ENCODE results near the gene TSTD1. TPM values are rescaled to one million over a fixed set of nuclear protein-coding genes. Genes with fewer than 3 reads are reported as not detected.
"Not testable (repeated sequence)": the region's sequence is repeated elsewhere in the genome, so short reads cannot be mapped to it uniquely, and the experiment has no call there.

TSTD1 gene
- total and polyA plus RNA-seq, 11 donors: 6.1 to 22.7 (median 14.7) TPM

DNA sequence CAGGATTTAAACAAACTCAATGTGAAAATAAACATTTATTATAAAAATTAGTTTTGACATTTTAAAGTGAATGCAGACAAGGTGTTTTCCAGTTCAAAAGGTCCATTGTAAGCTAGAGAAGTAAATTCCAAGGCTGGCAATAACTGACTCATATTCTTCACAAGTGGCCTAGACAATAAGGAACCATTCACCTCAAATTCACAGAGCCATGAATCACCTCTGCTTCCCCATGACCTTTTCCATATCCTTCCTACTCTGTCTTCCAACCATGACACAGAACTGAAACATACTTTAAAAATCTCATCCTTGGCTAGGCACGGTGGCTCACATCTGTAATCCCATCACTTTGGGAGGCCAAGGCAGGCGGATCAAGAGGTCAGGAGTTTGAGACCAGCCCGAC lies 42.6 kb downstream of the TSTD1 start:
- ATAC-seq (peak in 2 of 4 donors; percentile 21 to 27), DNase-seq (no peak)
- TF ChIP-seq, protein P1, sequence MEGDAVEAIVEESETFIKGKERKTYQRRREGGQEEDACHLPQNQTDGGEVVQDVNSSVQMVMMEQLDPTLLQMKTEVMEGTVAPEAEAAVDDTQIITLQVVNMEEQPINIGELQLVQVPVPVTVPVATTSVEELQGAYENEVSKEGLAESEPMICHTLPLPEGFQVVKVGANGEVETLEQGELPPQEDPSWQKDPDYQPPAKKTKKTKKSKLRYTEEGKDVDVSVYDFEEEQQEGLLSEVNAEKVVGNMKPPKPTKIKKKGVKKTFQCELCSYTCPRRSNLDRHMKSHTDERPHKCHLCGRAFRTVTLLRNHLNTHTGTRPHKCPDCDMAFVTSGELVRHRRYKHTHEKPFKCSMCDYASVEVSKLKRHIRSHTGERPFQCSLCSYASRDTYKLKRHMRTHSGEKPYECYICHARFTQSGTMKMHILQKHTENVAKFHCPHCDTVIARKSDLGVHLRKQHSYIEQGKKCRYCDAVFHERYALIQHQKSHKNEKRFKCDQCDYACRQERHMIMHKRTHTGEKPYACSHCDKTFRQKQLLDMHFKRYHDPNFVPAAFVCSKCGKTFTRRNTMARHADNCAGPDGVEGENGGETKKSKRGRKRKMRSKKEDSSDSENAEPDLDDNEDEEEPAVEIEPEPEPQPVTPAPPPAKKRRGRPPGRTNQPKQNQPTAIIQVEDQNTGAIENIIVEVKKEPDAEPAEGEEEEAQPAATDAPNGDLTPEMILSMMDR (IDR thresholded peaks at IDR 0.05): no peak
- TF ChIP-seq POLR2A (IDR thresholded peaks at IDR 0.05): no peak
- 80 to 90% (median 84%) methylated on average over 3 of the region's 3 CpGs for WGBS, 4 donors
- Histone ChIP-seq H3K4me3 (no peak overlapping the region), H3K4me1 (peaks cover 0 to 19% (median 5%) of the 10 kb centered on the region in 12 donors), H3K27ac (no peak overlapping the region), H3K27me3 (no peaks in the 10 kb centered on the region), H3K9me3 (no peaks in the 10 kb centered on the region), H3K36me3 (peaks cover 0 to 31% (median 7%) of the 10 kb centered on the region in 9 donors)
- intact Hi-C loops (cut with DNase I): loop anchor here (2.0 to 10.0 kb wide), 9 partner anchors 46 to 156 kb away; partner anchors contain the start of genes USF1 (in 4 of the 10), KLHDC9 (in 3 of the 10), DEDD (in 2 of the 10) and UFC1 (in 1 of the 10)

DNA sequence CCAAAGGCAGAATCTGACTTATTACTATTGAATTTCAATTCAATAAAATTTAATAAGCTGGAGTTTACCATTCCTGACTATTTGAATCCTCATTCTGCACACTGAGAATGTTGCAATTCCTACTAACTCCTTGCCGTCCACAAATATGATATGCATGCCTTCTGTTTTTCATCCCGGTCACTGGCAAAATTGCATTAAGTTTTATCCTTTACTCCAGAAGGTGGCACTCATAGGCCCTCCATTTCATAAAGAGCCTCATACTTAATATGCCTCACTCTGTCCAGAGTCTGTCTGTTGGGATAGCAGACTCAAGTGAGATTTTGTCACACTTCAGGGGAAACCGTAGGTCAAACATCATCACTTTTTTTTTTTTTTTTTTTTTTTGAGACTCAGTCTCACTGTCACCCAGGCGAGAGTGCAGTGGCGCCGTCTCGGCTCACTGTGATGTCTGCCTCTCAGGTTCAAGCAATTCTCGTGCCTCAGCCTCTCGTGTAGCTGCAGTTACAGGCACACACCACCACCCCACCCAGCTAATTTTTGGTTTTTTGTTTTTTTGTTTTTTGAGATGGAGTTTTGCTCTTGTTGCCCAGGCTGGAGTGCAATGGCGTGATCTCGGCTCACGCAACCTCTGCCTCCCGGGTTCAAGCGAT lies 45.1 kb downstream of the TSTD1 start:
- Histone ChIP-seq H3K27ac (no peak overlapping the region), H3K27me3 (no peaks in the 10 kb centered on the region), H3K36me3 (peaks cover 0 to 8% (median 0%) of the 10 kb centered on the region in 9 donors), H3K4me3 (no peak overlapping the region), H3K9me3 (no peaks in the 10 kb centered on the region), H3K4me1 (peaks cover 0 to 28% (median 5%) of the 10 kb centered on the region in 12 donors)
- peak in 3 of 4 donors; percentile 31 to 62 (median 55) for ATAC-seq
- 72 to 78% (median 74%) methylated on average over 14 of the region's 14 CpGs for WGBS, 4 donors
- TF ChIP-seq, protein P1 (IDR thresholded peaks at IDR 0.05): peak in 9 of 12 donors; percentile 8 to 52 (median 27)
- TF ChIP-seq POLR2A (IDR thresholded peaks at IDR 0.05): no peak
- no peak for DNase-seq
- intact Hi-C loops (cut with DNase I): loop anchor here in 7 of 10 donors (2.0 to 10.0 kb wide), 5 partner anchors 51 to 266 kb away; partner anchors contain the start of genes USF1 (in 3 of the 7), DEDD (in 2 of the 7) and KLHDC9 (in 1 of the 7)

DNA sequence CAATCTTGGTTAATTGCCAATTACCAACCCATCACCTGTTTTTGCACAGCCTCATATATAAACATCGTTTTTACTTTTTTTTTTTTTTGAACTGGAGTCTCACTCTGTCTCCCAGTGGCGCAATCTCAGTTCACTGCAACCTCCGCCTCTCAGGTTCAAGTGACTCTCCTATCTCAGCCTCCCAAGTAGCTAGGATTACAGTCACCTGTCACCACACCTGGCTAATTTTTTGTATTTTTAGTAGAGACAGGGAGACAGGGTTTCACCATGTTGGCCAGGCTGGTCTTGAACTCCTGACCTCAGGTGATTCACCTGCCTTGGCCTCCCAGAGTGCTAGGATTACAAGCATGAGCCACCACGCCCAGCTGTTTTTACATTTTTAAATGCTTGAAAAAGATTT lies 46.7 kb downstream of the TSTD1 start:
- not testable (repeated sequence) for H3K36me3 ChIP-seq, H3K27ac ChIP-seq, DNase-seq, H3K9me3 ChIP-seq, ATAC-seq, H3K27me3 ChIP-seq, H3K4me3 ChIP-seq
- intact Hi-C loops (cut with DNase I): loop anchor here in 7 of 10 donors (2.0 to 10.0 kb wide), 5 partner anchors 53 to 265 kb away; partner anchors contain the start of genes USF1 (in 3 of the 7), DEDD (in 2 of the 7) and KLHDC9 (in 1 of the 7)
- peaks cover 0 to 17% (median 0%) of the 10 kb centered on the region in 12 donors for H3K4me1 ChIP-seq
- WGBS, 4 donors: 87 to 98% (median 91%) methylated on average over 4 of the region's 4 CpGs

Other genes starting within 250 kb of the TSTD1 start
- 1 to 10 TPM in 1 of 9 donors, under 1 TPM in 4, not detected in 4; 0.06 to 2.5 (median 0.37) TPM for gene LY9, start 242.8 kb downstream of the TSTD1 start, total RNA-seq
- under 1 TPM in 1 of 2 donors, not detected in 1; 0.18 TPM for gene LY9, start 242.8 kb downstream of the TSTD1 start, polyA plus RNA-seq
- gene CD244, start 176.1 kb downstream of the TSTD1 start, total RNA-seq: 1 to 10 TPM in 2 of 9 donors, under 1 TPM in 2, not detected in 5; 0.10 to 2.2 (median 1.2) TPM
- under 1 TPM; 0.08 to 0.22 TPM for gene CD244, start 176.1 kb downstream of the TSTD1 start, polyA plus RNA-seq
- 1,000 to 10,000 TPM in 1 of 9 donors, 10 to 100 TPM in 1, 1 to 10 TPM in 3, under 1 TPM in 2, not detected in 2; 0.35 to 2,168 (median 2.6) TPM for gene ITLN1, start 153.8 kb downstream of the TSTD1 start, total RNA-seq
- gene ITLN1, start 153.8 kb downstream of the TSTD1 start, polyA plus RNA-seq: 1 to 10 TPM in 1 of 2 donors, under 1 TPM in 1; 0.62 to 2.1 TPM
- gene ITLN2, start 84.2 kb downstream of the TSTD1 start, total RNA-seq: 1 to 10 TPM in 1 of 9 donors, under 1 TPM in 1, not detected in 7; 0.46 to 4.1 TPM
- gene ITLN2, start 84.2 kb downstream of the TSTD1 start, polyA plus RNA-seq: under 1 TPM; 0.15 to 0.23 TPM
- gene F11R, start 17.8 kb downstream of the TSTD1 start, total RNA-seq: 10 to 100 TPM in 5 of 9 donors, 1 to 10 TPM in 4; 7.5 to 23.4 (median 10.9) TPM
- gene F11R, start 17.8 kb downstream of the TSTD1 start, polyA plus RNA-seq: 10 to 100 TPM in 1 of 2 donors, 1 to 10 TPM in 1; 7.4 to 13.8 TPM
- 10 to 100 TPM; 20.2 to 51.1 (median 28.2) TPM for gene USF1, start 7.0 kb upstream of the TSTD1 start, total RNA-seq
- 10 to 100 TPM; 31.9 to 43.0 TPM for gene USF1, start 7.0 kb upstream of the TSTD1 start, polyA plus RNA-seq
- 10 to 100 TPM in 2 of 9 donors, 1 to 10 TPM in 7; 1.7 to 32.2 (median 2.1) TPM for gene ARHGAP30, start 30.9 kb upstream of the TSTD1 start, total RNA-seq
- 1 to 10 TPM; 1.3 to 3.0 TPM for gene ARHGAP30, start 30.9 kb upstream of the TSTD1 start, polyA plus RNA-seq
- gene NECTIN4, start 50.6 kb upstream of the TSTD1 start, total RNA-seq: under 1 TPM in 2 of 9 donors, not detected in 7; 0.07 to 0.53 TPM
- under 1 TPM in 1 of 2 donors, not detected in 1; 0.03 TPM for gene NECTIN4, start 50.6 kb upstream of the TSTD1 start, polyA plus RNA-seq
- gene KLHDC9, start 59.4 kb upstream of the TSTD1 start, total RNA-seq: 10 to 100 TPM in 3 of 9 donors, 1 to 10 TPM in 6; 2.4 to 13.3 (median 6.1) TPM
- gene KLHDC9, start 59.4 kb upstream of the TSTD1 start, polyA plus RNA-seq: 1 to 10 TPM in 1 of 2 donors, under 1 TPM in 1; 0.43 to 3.2 TPM
- gene PFDN2, start 79.1 kb upstream of the TSTD1 start, total RNA-seq: 10 to 100 TPM; 38.3 to 59.1 (median 49.4) TPM
- gene PFDN2, start 79.1 kb upstream of the TSTD1 start, polyA plus RNA-seq: 100 to 1,000 TPM; 162 to 234 TPM
- gene NIT1, start 79.1 kb upstream of the TSTD1 start, total RNA-seq: 10 to 100 TPM; 28.1 to 42.7 (median 34.7) TPM
- 10 to 100 TPM; 25.8 to 34.3 TPM for gene NIT1, start 79.1 kb upstream of the TSTD1 start, polyA plus RNA-seq
- gene DEDD, start 93.7 kb upstream of the TSTD1 start, total RNA-seq: 10 to 100 TPM; 20.8 to 36.0 (median 26.5) TPM
- 10 to 100 TPM; 13.8 to 38.8 TPM for gene DEDD, start 93.7 kb upstream of the TSTD1 start, polyA plus RNA-seq
- 10 to 100 TPM; 54.4 to 86.9 (median 73.2) TPM for gene UFC1, start 115.0 kb upstream of the TSTD1 start, total RNA-seq
- 100 to 1,000 TPM in 1 of 2 donors, 10 to 100 TPM in 1; 60.7 to 131 TPM for gene UFC1, start 115.0 kb upstream of the TSTD1 start, polyA plus RNA-seq
- 10 to 100 TPM; 12.3 to 20.0 (median 14.6) TPM for gene USP21, start 120.5 kb upstream of the TSTD1 start, total RNA-seq
- 10 to 100 TPM; 13.0 TPM for gene USP21, start 120.5 kb upstream of the TSTD1 start, polyA plus RNA-seq
- 10 to 100 TPM in 8 of 9 donors, 1 to 10 TPM in 1; 9.7 to 16.7 (median 13.7) TPM for gene PPOX, start 127.5 kb upstream of the TSTD1 start, total RNA-seq
- 10 to 100 TPM; 10.7 to 24.3 TPM for gene PPOX, start 127.5 kb upstream of the TSTD1 start, polyA plus RNA-seq
- 10 to 100 TPM; 18.2 to 34.1 (median 22.4) TPM for gene B4GALT3, start 138.5 kb upstream of the TSTD1 start, total RNA-seq
- gene B4GALT3, start 138.5 kb upstream of the TSTD1 start, polyA plus RNA-seq: 10 to 100 TPM; 13.4 to 40.8 TPM
- 10 to 100 TPM in 3 of 9 donors, 1 to 10 TPM in 6; 1.6 to 65.2 (median 8.4) TPM for gene ADAMTS4, start 160.1 kb upstream of the TSTD1 start, total RNA-seq
- 1 to 10 TPM; 5.7 to 6.1 TPM for gene ADAMTS4, start 160.1 kb upstream of the TSTD1 start, polyA plus RNA-seq
- 100 to 1,000 TPM; 214 to 460 (median 297) TPM for gene NDUFS2, start 163.4 kb upstream of the TSTD1 start, total RNA-seq
- gene NDUFS2, start 163.4 kb upstream of the TSTD1 start, polyA plus RNA-seq: 100 to 1,000 TPM; 157 to 189 TPM
- gene FCER1G, start 176.3 kb upstream of the TSTD1 start, total RNA-seq: 100 to 1,000 TPM in 1 of 9 donors, 10 to 100 TPM in 5, 1 to 10 TPM in 3; 2.9 to 157 (median 17.1) TPM
- gene FCER1G, start 176.3 kb upstream of the TSTD1 start, polyA plus RNA-seq: 10 to 100 TPM; 14.6 to 40.0 TPM
- not detected for gene APOA2, start 184.7 kb upstream of the TSTD1 start, total RNA-seq
- gene APOA2, start 184.7 kb upstream of the TSTD1 start, polyA plus RNA-seq: not detected
- 10 to 100 TPM; 24.1 to 37.1 (median 31.1) TPM for gene TOMM40L, start 187.1 kb upstream of the TSTD1 start, total RNA-seq
- gene TOMM40L, start 187.1 kb upstream of the TSTD1 start, polyA plus RNA-seq: 10 to 100 TPM; 28.8 to 29.1 TPM
- gene NR1I3, start 199.2 kb upstream of the TSTD1 start, total RNA-seq: not detected
- under 1 TPM in 1 of 2 donors, not detected in 1; 0.23 TPM for gene NR1I3, start 199.2 kb upstream of the TSTD1 start, polyA plus RNA-seq
- under 1 TPM in 8 of 9 donors, not detected in 1; 0.29 to 0.62 (median 0.49) TPM for gene PCP4L1, start 219.8 kb upstream of the TSTD1 start, total RNA-seq
- under 1 TPM; 0.19 to 0.42 TPM for gene PCP4L1, start 219.8 kb upstream of the TSTD1 start, polyA plus RNA-seq